H1 (cell line): ENCODE data around the gene BTNL8. TPM values are rescaled to one million over a fixed set of nuclear protein-coding genes. Genes with fewer than 3 reads are reported as not detected.

Experiments used
- ATF2 ChIP-seq: IDR thresholded peaks from 2 replicates; pipeline ENCODE4 v1.6.1; 2012; ENCODE audit warnings: low read length, inconsistent platforms
- CBX8 ChIP-seq: fragments of 300-800, 300-1000 bp; sonication (generic); IDR thresholded peaks from 2 replicates; pipeline ENCODE4 v1.7.1; 2016; ENCODE audit warnings: low read depth, low read length, borderline replicate concordance
- CTCF ChIP-seq, 3 experiments: IDR thresholded peaks; 1 replicate in 2 of 3; 2 replicates in 1 of 3; pipeline versions ENCODE4 v1.5.1 to v1.6.1; 2011; ENCODE audit warnings: low read length in 3 of 3, mild to moderate bottlenecking in 3 of 3, inconsistent platforms in 2 of 3, low read depth in 1 of 3, moderate library complexity in 1 of 3; ENCODE audit not compliant: insufficient read depth in 1 of 3; ENCODE audit errors: control extremely low read depth in 1 of 3
- POLR2A ChIP-seq, 2 experiments: IDR thresholded peaks; 1 replicate in 1 of 2; 2 replicates in 1 of 2; pipeline ENCODE4 v1.6.1; 2011; ENCODE audit warnings: low read depth in 2 of 2, low read length in 2 of 2, mild to moderate bottlenecking in 2 of 2; ENCODE audit errors: control extremely low read depth in 1 of 2
- POLR2AphosphoS5 ChIP-seq: IDR thresholded peaks from 2 replicates; pipeline ENCODE4 v1.6.1; 2011; ENCODE audit warnings: low read depth, low read length
- SRF ChIP-seq: IDR thresholded peaks from 2 replicates; pipeline ENCODE4 v1.6.1; 2011; ENCODE audit warnings: mild to moderate bottlenecking, low read depth, low read length, moderate library complexity
- polyA plus RNA-seq, 7 experiments: library from polyadenylated mRNA; depleted of rRNA in 3 of 7; stranded (reverse) in 5 of 7; unstranded in 2 of 7; fragments of >200 nt in 5 of 7; fragments of 200-250 nt in 2 of 7; gene quantifications; 1 replicate in 5 of 7; 2 replicates in 1 of 7; 4 replicates in 1 of 7; pipeline versions ENCODE4 v1.2.1 to v1.2.3, GENCODE V29; 2011 to 2013; ENCODE audit warnings: missing spikeins in 2 of 7, mixed read lengths in 2 of 7
- total RNA-seq: library from RNA; stranded (reverse); fragmentation: NEBNext Ultra II Directional; extraction: Animal tissue kit (Norgen Biotek cat#: 25700); gene quantifications from 2 replicates; pipeline ENCODE4 v1.2.1, GENCODE V29; 2021

BTNL8 gene
- total and polyA plus RNA-seq, 2 of the 8 experiments (the other 6 are each of a cell fraction or from before 2014, with no cell fraction given) = 0.32 to 0.48 TPM

GRCh38 chr5:180858586-180858985 is 40.4 kb upstream of the BTNL8 start (continued):
- no peak for TF ChIP-seq POLR2A (IDR thresholded peaks at IDR 0.05; ENCODE audit: control extremely low read depth in 1 of 2, low read depth in 2 of 2, low read length in 2 of 2)
- no peak for TF ChIP-seq CBX8
- no peak for TF ChIP-seq SRF
- TF ChIP-seq ATF2 = no peak
- TF ChIP-seq POLR2AphosphoS5 = no peak
- TF ChIP-seq CTCF (IDR thresholded peaks at IDR 0.05; ENCODE audit: control extremely low read depth in 1 of 3, insufficient read depth in 1 of 3, low read depth in 1 of 3, low read length in 3 of 3) = no peak
